GM23338 (cell line): Measurements from ENCODE around the gene SIRPD. TPM values are rescaled to one million over a fixed set of nuclear protein-coding genes. Genes with fewer than 3 reads are reported as not detected.

Source experiments
- CREB1 ChIP-seq: fragments of 250-450 bp; sonication (Bioruptor Pico); IDR thresholded peaks from 2 replicates; pipeline ENCODE4 v1.5.0; 2020; ENCODE audit warnings: low read depth, mild to moderate bottlenecking, moderate library complexity
- CTCF ChIP-seq, 2 experiments: fragments of 200-600 bp in 1 of 2; sonication (generic) in 1 of 2; conservative IDR thresholded peaks; 2 replicates each; pipeline versions ENCODE4 v1.5.1 to v1.6.1; 2016 to 2017; ENCODE audit warnings: antibody characterized with exemption in 2 of 2, low read depth in 2 of 2, mild to moderate bottlenecking in 2 of 2, moderate library complexity in 1 of 2
- EZH2 ChIP-seq: fragments of 200-600 bp; sonication (generic); IDR thresholded peaks from one replicate; pipeline ENCODE4 v1.8.0; 2017; ENCODE audit warnings: antibody characterized with exemption, mild to moderate bottlenecking, low read depth; ENCODE audit not compliant: unreplicated experiment
- EZH2phosphoT487 ChIP-seq: fragments of 200-600 bp; sonication (generic); IDR thresholded peaks from one replicate; pipeline ENCODE4 v1.8.1; 2018; ENCODE audit warnings: antibody characterized with exemption; ENCODE audit not compliant: unreplicated experiment
- REST ChIP-seq: IDR thresholded peaks from one replicate; pipeline ENCODE4 v1.6.1; 2018; ENCODE audit warnings: antibody characterized with exemption; ENCODE audit not compliant: unreplicated experiment
- STAT1 ChIP-seq: IDR thresholded peaks from one replicate; pipeline ENCODE4 v1.6.1; 2016; ENCODE audit warnings: antibody characterized with exemption; ENCODE audit not compliant: unreplicated experiment
- polyA plus RNA-seq: library from polyadenylated mRNA; unstranded; fragments of >200 nt; fragmentation: Nextera tagmentation; extraction: Ambion mirVana; gene quantifications from 2 replicates; pipeline ENCODE4 v1.2.1, GENCODE V29; 2016
- total RNA-seq: library from RNA; depleted of rRNA; stranded (reverse); fragments of >200 nt; shearing (Covaris generic); gene quantifications from 2 replicates; pipeline ENCODE4 v1.2.3, GENCODE V29; 2014
- TF ChIP-seq, protein P1 (sequence below): fragments of 250-450 bp; sonication (Bioruptor Pico); IDR thresholded peaks from 2 replicates; pipeline ENCODE4 v1.5.0; 2020; ENCODE audit warnings: mild to moderate bottlenecking, moderate library complexity

SIRPD gene
- total and polyA plus RNA-seq, 2 experiments from 2014 or later = not detected

DNA sequence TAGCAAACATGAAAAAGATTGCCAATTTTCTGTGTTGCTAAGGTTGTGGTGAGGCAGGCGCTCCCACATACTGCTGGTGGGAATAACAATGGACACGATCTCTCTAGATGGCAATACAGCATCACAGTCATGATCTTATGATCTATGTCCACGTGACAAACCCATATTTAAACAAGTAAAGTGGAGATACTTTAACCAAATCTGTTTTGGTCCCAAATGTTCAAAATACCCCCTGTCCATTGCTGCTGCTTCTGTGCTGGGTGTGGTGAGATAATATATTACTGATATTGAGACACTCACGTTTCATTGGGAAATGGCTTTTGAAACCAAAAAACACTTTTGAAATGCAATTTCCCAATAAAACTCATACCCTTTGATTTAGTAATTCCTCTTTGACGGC, 23.0 kb downstream of the SIRPD start (continued):
- TF ChIP-seq, protein P1, sequence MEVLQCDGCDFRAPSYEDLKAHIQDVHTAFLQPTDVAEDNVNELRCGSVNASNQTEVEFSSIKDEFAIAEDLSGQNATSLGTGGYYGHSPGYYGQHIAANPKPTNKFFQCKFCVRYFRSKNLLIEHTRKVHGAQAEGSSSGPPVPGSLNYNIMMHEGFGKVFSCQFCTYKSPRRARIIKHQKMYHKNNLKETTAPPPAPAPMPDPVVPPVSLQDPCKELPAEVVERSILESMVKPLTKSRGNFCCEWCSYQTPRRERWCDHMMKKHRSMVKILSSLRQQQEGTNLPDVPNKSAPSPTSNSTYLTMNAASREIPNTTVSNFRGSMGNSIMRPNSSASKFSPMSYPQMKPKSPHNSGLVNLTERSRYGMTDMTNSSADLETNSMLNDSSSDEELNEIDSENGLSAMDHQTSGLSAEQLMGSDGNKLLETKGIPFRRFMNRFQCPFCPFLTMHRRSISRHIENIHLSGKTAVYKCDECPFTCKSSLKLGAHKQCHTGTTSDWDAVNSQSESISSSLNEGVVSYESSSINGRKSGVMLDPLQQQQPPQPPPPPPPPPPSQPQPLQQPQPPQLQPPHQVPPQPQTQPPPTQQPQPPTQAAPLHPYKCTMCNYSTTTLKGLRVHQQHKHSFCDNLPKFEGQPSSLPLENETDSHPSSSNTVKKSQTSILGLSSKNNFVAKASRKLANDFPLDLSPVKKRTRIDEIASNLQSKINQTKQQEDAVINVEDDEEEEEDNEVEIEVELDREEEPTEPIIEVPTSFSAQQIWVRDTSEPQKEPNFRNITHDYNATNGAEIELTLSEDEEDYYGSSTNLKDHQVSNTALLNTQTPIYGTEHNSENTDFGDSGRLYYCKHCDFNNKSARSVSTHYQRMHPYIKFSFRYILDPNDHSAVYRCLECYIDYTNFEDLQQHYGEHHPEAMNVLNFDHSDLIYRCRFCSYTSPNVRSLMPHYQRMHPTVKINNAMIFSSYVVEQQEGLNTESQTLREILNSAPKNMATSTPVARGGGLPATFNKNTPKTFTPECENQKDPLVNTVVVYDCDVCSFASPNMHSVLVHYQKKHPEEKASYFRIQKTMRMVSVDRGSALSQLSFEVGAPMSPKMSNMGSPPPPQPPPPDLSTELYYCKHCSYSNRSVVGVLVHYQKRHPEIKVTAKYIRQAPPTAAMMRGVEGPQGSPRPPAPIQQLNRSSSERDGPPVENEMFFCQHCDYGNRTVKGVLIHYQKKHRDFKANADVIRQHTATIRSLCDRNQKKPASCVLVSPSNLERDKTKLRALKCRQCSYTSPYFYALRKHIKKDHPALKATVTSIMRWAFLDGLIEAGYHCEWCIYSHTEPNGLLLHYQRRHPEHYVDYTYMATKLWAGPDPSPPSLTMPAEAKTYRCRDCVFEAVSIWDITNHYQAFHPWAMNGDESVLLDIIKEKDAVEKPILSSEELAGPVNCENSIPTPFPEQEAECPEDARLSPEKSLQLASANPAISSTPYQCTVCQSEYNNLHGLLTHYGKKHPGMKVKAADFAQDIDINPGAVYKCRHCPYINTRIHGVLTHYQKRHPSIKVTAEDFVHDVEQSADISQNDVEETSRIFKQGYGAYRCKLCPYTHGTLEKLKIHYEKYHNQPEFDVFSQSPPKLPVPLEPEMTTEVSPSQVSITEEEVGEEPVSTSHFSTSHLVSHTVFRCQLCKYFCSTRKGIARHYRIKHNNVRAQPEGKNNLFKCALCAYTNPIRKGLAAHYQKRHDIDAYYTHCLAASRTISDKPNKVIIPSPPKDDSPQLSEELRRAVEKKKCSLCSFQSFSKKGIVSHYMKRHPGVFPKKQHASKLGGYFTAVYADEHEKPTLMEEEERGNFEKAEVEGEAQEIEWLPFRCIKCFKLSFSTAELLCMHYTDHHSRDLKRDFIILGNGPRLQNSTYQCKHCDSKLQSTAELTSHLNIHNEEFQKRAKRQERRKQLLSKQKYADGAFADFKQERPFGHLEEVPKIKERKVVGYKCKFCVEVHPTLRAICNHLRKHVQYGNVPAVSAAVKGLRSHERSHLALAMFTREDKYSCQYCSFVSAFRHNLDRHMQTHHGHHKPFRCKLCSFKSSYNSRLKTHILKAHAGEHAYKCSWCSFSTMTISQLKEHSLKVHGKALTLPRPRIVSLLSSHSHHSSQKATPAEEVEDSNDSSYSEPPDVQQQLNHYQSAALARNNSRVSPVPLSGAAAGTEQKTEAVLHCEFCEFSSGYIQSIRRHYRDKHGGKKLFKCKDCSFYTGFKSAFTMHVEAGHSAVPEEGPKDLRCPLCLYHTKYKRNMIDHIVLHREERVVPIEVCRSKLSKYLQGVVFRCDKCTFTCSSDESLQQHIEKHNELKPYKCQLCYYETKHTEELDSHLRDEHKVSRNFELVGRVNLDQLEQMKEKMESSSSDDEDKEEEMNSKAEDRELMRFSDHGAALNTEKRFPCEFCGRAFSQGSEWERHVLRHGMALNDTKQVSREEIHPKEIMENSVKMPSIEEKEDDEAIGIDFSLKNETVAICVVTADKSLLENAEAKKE (CRISPR knock-in tag) = no peak
- TF ChIP-seq CREB1 (CRISPR knock-in tag) (no peak), CTCF (conservative IDR thresholded peaks at IDR 0.05; ENCODE audit: low read depth in 2 of 2) (no peak), EZH2 (no peak), REST (no peak), STAT1 (no peak), EZH2phosphoT487 (no peak)
